ENCODE results near the gene PAIP2. TPM values are rescaled to one million over a fixed set of nuclear protein-coding genes. Genes with fewer than 3 reads are reported as not detected.

Gene PAIP2
- total RNA-seq, 3 donors from 2014 or later: 42.1 to 85.1 (median 44.5) TPM

DNA sequence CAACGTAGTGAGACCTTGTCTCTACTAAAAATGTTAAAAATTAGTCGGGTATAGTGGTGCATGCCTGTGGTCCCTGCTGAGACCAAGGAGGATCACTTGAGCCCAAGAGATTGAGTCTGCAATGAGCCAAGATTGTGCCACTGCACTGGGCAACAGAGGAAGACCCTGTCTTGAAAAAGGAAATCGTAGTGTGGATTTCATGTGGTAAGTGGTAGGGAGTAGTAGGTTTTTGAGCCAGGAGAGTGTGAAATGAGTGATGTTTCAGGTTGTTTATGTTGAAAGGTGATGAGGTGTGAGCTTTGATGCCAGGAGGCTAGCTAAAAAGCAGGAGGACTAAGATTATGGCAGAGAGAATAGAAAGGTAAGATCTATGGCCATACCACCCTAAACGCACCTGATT, 42.2 kb upstream of the PAIP2 start:
- H3K36me3 ChIP-seq (ENCODE audit: low read depth): no peaks in the 10 kb centered on the region
- DNase-seq (no peak), ATAC-seq (no peak)
- intact Hi-C loops (cut with DNase I, micrococcal nuclease): no loop called here
- TF ChIP-seq, protein P1, sequence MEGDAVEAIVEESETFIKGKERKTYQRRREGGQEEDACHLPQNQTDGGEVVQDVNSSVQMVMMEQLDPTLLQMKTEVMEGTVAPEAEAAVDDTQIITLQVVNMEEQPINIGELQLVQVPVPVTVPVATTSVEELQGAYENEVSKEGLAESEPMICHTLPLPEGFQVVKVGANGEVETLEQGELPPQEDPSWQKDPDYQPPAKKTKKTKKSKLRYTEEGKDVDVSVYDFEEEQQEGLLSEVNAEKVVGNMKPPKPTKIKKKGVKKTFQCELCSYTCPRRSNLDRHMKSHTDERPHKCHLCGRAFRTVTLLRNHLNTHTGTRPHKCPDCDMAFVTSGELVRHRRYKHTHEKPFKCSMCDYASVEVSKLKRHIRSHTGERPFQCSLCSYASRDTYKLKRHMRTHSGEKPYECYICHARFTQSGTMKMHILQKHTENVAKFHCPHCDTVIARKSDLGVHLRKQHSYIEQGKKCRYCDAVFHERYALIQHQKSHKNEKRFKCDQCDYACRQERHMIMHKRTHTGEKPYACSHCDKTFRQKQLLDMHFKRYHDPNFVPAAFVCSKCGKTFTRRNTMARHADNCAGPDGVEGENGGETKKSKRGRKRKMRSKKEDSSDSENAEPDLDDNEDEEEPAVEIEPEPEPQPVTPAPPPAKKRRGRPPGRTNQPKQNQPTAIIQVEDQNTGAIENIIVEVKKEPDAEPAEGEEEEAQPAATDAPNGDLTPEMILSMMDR (IDR thresholded peaks at IDR 0.05): no peak
- H3K4me1 ChIP-seq (ENCODE audit: low read depth): peaks cover 37% of the 10 kb centered on the region
- no peaks in the 10 kb centered on the region for H3K9me3 ChIP-seq
- H3K4me3 ChIP-seq: no peak overlapping the region

DNA sequence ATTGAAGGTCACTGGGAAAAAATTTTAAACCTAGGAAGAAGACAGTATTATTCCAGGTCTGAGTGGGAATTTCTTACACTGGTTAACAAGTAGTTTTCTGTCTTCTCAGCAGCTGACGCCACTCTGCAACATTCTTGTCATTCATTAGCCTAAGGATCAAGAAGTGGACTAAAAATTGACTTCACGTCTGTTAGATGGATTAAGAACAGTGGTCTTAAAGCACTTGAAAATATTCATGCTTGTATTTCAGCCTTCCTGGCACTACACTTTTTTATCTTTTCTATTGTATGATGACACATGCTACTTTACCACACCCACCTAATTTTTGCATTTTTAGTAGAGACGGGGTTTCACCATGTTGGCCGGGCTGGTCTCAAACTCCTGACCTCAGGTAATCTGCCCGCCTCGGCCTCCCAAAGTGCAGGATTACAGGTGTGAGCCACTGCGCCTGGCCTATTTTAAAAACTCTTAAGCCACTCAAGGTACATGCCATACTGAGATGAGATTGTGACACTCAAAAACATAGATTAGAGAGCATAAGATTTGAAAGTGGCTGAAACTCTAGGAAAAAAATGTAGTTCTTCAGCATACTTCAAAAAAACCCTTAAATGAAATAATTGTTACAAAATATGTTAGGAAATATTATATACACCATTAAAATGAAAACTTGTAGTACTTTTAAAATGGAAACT, 39.7 kb upstream of the PAIP2 start:
- H3K4me1 ChIP-seq (ENCODE audit: low read depth): peaks cover 42% of the 10 kb centered on the region
- ATAC-seq (no peak), DNase-seq (no peak)
- no peak overlapping the region for H3K4me3 ChIP-seq
- TF ChIP-seq, protein P1 (IDR thresholded peaks at IDR 0.05): no peak
- intact Hi-C loops (cut with DNase I, micrococcal nuclease): no loop called here
- no peaks in the 10 kb centered on the region for H3K9me3 ChIP-seq
- no peaks in the 10 kb centered on the region for H3K36me3 ChIP-seq (ENCODE audit: low read depth)

DNA sequence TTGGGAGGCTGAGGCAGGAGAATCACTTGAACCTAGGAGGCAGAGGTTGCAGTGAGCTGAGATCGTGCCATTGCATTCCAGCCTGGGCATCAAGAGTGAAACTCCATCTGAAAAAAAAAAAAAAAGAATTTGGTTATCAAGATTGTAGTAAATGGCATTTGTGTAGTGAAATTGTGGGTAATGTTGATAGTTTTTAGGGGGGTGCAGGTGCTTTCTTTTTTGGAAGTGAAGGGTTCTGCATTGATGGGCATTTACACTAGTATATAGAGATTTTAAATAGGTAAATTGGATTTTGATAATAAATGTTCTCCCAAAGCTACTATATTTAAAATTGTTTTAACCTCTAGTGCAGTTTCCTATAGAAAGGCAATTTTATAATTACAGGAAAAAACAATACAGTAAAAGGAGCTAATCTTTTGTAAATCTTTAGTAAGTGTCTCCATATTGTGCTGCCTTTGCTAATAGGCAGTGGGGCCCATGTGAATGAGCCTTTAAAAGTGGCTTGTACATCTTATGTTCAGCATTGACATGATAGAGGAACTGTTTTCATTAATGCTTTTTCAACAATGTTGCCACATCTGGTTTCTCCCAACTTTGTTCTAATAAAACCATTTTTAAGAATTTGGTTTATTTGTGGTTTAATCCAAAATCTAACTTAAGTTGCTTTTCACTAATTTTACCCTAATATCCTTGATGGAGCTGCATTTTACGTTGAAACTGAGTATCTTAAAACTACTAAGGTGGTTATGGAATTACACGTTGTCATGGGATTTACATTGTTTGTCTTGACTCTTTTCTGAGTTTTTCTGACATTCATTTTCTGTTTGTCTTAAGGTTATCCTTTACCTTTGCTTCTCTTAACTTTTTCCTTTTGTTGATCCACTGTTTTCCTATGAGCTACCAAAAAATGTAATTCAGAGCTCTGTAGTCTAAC, 37.0 kb upstream of the PAIP2 start:
- H3K4me1 ChIP-seq (ENCODE audit: low read depth): peaks cover 37% of the 10 kb centered on the region
- no peak overlapping the region for H3K4me3 ChIP-seq
- TF ChIP-seq, protein P1 (IDR thresholded peaks at IDR 0.05): no peak
- H3K36me3 ChIP-seq (ENCODE audit: low read depth): no peaks in the 10 kb centered on the region
- no peak for DNase-seq
- no peak for ATAC-seq
- H3K9me3 ChIP-seq: no peaks in the 10 kb centered on the region
- intact Hi-C loops (cut with DNase I, micrococcal nuclease): no loop called here

DNA sequence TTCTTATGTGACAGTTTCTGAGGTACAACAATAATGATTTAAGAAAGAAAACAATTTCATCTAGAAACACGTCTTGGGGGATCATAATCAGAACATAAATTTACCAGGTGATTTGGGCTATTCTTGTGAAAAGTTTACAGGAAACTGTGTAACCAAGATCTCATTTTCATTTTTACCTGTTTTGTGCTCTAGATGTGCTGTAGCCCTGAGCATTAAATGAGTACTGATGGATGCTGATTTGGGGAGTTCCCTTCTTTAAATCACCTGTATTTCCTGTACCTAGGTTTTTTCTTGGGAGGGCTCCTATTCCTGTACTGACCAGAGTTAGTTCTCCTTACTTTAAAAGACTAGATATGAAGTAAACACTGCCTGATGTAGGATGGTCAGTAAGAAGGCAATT, 35.5 kb upstream of the PAIP2 start:
- H3K4me3 ChIP-seq: no peak overlapping the region
- no peaks in the 10 kb centered on the region for H3K9me3 ChIP-seq
- no peak for DNase-seq
- no peaks in the 10 kb centered on the region for H3K36me3 ChIP-seq (ENCODE audit: low read depth)
- TF ChIP-seq, protein P1 (IDR thresholded peaks at IDR 0.05): no peak
- H3K4me1 ChIP-seq (ENCODE audit: low read depth): peaks cover 26% of the 10 kb centered on the region
- no peak for ATAC-seq
- intact Hi-C loops (cut with DNase I, micrococcal nuclease): no loop called here

DNA sequence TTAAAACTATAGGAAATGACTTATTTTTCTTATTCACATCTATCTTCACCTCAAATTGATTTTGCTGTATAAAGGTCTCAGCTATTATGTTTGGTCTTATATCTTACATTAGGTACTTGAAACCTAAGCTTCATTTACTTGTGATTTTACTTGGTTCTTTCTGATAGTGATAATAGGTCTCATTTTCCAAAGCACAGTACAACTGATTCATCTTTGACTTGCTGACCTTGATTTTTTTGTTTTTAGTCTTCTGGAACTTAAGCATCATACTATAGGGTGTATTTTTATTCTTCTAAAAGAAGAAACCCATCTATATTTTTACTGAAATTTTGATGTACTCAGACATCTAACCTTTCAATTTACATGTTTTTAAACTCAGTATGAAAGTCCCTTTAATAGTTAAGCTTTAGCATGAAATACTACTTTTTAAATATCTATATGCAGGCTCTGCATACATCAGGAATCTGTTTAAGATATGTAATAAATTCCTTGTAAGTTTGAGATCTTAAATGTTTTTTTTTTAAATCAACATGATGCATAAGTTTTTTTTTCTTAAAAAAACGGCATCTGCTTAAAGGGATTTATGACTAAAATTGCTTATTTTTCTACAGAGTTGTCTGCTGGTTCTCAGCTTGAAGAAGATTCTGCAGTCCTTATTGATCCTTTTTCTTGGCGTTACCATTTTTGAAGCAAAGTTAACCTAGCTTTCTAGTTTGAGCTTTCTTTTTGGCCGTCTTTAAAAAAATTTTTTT, 34.9 kb upstream of the PAIP2 start:
- TF ChIP-seq, protein P1 (IDR thresholded peaks at IDR 0.05): no peak

More for the DNA sequence above, 34.9 kb upstream of the PAIP2 start:
- ATAC-seq (no peak), DNase-seq (no peak)
- Histone ChIP-seq H3K4me3 (no peak overlapping the region), H3K9me3 (no peaks in the 10 kb centered on the region), H3K4me1 (ENCODE audit: low read depth) (peaks cover 26% of the 10 kb centered on the region), H3K36me3 (ENCODE audit: low read depth) (no peaks in the 10 kb centered on the region)
- intact Hi-C loops (cut with DNase I, micrococcal nuclease): no loop called here
